H1 (cell line): ENCODE measurements around the gene TRPV2. TPM values are rescaled to one million over a fixed set of nuclear protein-coding genes. Genes with fewer than 3 reads are reported as not detected.
A peak's percentile ranks its signal among the peaks of the same experiment; 100 is the strongest.

Experiments used
- CTCF ChIA-PET: fragments of 300-600 bp; sonication (Branson Sonifier 250); formaldehyde crosslinking; loops from one replicate; lab custom pipeline; 2021; ENCODE audit not compliant: partially characterized antibody; lab: Charles Lee
- POLR2A ChIA-PET: fragments of 300-600 bp; sonication (Branson Sonifier 250); formaldehyde crosslinking; loops from one replicate; lab custom pipeline; 2021; ENCODE audit warnings: inconsistent platforms; ENCODE audit not compliant: partially characterized antibody; lab: Charles Lee
- DNase-seq, 2 experiments: peaks; one replicate each; pipeline versions ENCODE4 v3.0.0 to v3.0.0-alpha.2; 2010 to 2022; ENCODE audit warnings: low spot score in 2 of 2, low read depth in 1 of 2, mixed read lengths in 1 of 2
- FAIRE-seq: peaks from 2 replicates; lab custom pipeline; 2011; peaks lifted over from hg19 to GRCh38; lab: Jason Lieb, UNC
- H2AFZ ChIP-seq: 2 replicates; pipeline ENCODE4 v1.8.1; 2012; ENCODE audit warnings: low read length, inconsistent platforms
- H2AK5ac ChIP-seq: 2 replicates; pipeline ENCODE4 v1.6.1; 2013; ENCODE audit warnings: low read depth, low read length
- H2BK120ac ChIP-seq: replicated peaks from 2 replicates; pipeline ENCODE3; 2013; ENCODE audit warnings: low read depth, low read length, inconsistent platforms
- H2BK12ac ChIP-seq: 2 replicates; pipeline ENCODE4 v1.6.1; 2013; ENCODE audit warnings: low read depth, low read length
- H2BK15ac ChIP-seq: 2 replicates; pipeline ENCODE4 v1.6.1; 2013; ENCODE audit warnings: low read length
- H2BK20ac ChIP-seq: 2 replicates; pipeline ENCODE4 v1.6.1; 2013; ENCODE audit warnings: low read length
- H2BK5ac ChIP-seq: 2 replicates; pipeline ENCODE4 v1.6.1; 2013; ENCODE audit warnings: low read depth, low read length
- H3K14ac ChIP-seq: 2 replicates; pipeline ENCODE4 v1.6.1; 2013; ENCODE audit warnings: inconsistent platforms; ENCODE audit not compliant: insufficient read length
- H3K18ac ChIP-seq: 2 replicates; pipeline ENCODE4 v1.6.1; 2013; ENCODE audit warnings: low read length; ENCODE audit errors: extremely low read depth
- H3K23ac ChIP-seq: 2 replicates; pipeline ENCODE4 v1.6.1; 2013; ENCODE audit warnings: inconsistent platforms; ENCODE audit not compliant: insufficient read length
- H3K23me2 ChIP-seq: 2 replicates; pipeline ENCODE4 v1.6.1; 2013; ENCODE audit warnings: low read depth, low read length
- H3K27ac ChIP-seq: 2 replicates; pipeline ENCODE4 v1.6.1; 2011; ENCODE audit warnings: low read depth, low read length, inconsistent platforms
- H3K27me3 ChIP-seq, 4 experiments: replicated peaks in 1 of 4; 1 replicate in 1 of 4; 2 replicates in 3 of 4; pipeline versions ENCODE4 v1.6.1 to v1.8.1; 2011 to 2013; ENCODE audit warnings: low read length in 3 of 4, mild to moderate bottlenecking in 3 of 4, inconsistent platforms in 2 of 4, mixed read lengths in 2 of 4, moderate library complexity in 1 of 4; ENCODE audit not compliant: control insufficient read depth in 3 of 4, insufficient read depth in 3 of 4; ENCODE audit errors: extremely low read depth in 1 of 4
- H3K36me3 ChIP-seq, 4 experiments: 2 replicates each; pipeline versions ENCODE4 v1.6.1 to v1.8.1; 2011 to 2013; ENCODE audit warnings: mild to moderate bottlenecking in 4 of 4, low read length in 3 of 4, moderate library complexity in 2 of 4, control low read depth in 1 of 4, inconsistent platforms in 1 of 4; ENCODE audit not compliant: insufficient read depth in 4 of 4, control insufficient read depth in 2 of 4
- H3K4ac ChIP-seq: replicated peaks from 2 replicates; pipeline ENCODE3; 2013; ENCODE audit warnings: low read length, low read depth, mixed read lengths, inconsistent platforms; ENCODE audit not compliant: insufficient read length
- H3K4me1 ChIP-seq, 4 experiments: replicated peaks in 1 of 4; 1 replicate in 1 of 4; 2 replicates in 3 of 4; pipeline versions ENCODE4 v1.6.1 to v1.8.1; 2011 to 2013; ENCODE audit warnings: low read length in 3 of 4, inconsistent platforms in 2 of 4, mixed read lengths in 1 of 4; ENCODE audit not compliant: insufficient read depth in 4 of 4, control insufficient read depth in 3 of 4
- H3K4me2 ChIP-seq, 2 experiments: 2 replicates each; pipeline versions ENCODE4 v1.6.1 to v1.8.1; 2011 to 2013; ENCODE audit warnings: low read depth in 2 of 2, low read length in 2 of 2, control low read depth in 1 of 2, inconsistent platforms in 1 of 2, mild to moderate bottlenecking in 1 of 2; ENCODE audit not compliant: insufficient read depth in 1 of 2
- H3K4me3 ChIP-seq, 4 experiments: fragments of 200-600, 300-600 bp in 1 of 4; sonication (generic), shearing (Covaris generic), sonication (Bioruptor Twin) in 1 of 4; 2 replicates each; pipeline versions ENCODE4 v1.5.1 to v1.8.1; 2011 to 2016; ENCODE audit warnings: low read length in 4 of 4, low read depth in 3 of 4, control low read depth in 2 of 4, inconsistent platforms in 2 of 4, mild to moderate bottlenecking in 2 of 4, mixed read lengths in 1 of 4, moderate library complexity in 1 of 4; ENCODE audit not compliant: insufficient read depth in 2 of 4; ENCODE audit errors: extremely low read depth in 1 of 4
- H3K56ac ChIP-seq: replicated peaks from 2 replicates; pipeline ENCODE3; 2013; ENCODE audit warnings: low read depth, mild to moderate bottlenecking, mixed read lengths, low read length, inconsistent platforms; ENCODE audit not compliant: insufficient read length
- H3K79me1 ChIP-seq: 2 replicates; pipeline ENCODE4 v1.6.1; 2013; ENCODE audit warnings: low read depth, low read length, control low read depth
- H3K79me2 ChIP-seq, 2 experiments: 2 replicates each; pipeline versions ENCODE4 v1.6.1 to v1.8.1; 2012 to 2013; ENCODE audit warnings: low read length in 2 of 2, mild to moderate bottlenecking in 2 of 2, inconsistent platforms in 1 of 2; ENCODE audit not compliant: insufficient read depth in 2 of 2, control insufficient read depth in 1 of 2
- H3K9ac ChIP-seq, 4 experiments: replicated peaks in 1 of 4; 1 replicate in 1 of 4; 2 replicates in 3 of 4; pipeline versions ENCODE4 v1.6.1 to v1.8.1; 2011 to 2013; ENCODE audit warnings: low read depth in 3 of 4, low read length in 3 of 4, control low read depth in 2 of 4, mild to moderate bottlenecking in 2 of 4, moderate library complexity in 2 of 4, inconsistent platforms in 1 of 4; ENCODE audit errors: extremely low read depth in 1 of 4
- H3K9me3 ChIP-seq, 2 experiments: 2 replicates each; pipeline versions ENCODE4 v1.6.1 to v1.8.1; 2012 to 2013; ENCODE audit warnings: mild to moderate bottlenecking in 2 of 2, moderate library complexity in 2 of 2, control low read depth in 1 of 2, inconsistent platforms in 1 of 2, low read depth in 1 of 2, low read length in 1 of 2, mixed read lengths in 1 of 2; ENCODE audit not compliant: insufficient read depth in 2 of 2
- H4K20me1 ChIP-seq, 2 experiments: replicated peaks in 1 of 2; 2 replicates each; pipeline versions ENCODE3 to v1.8.1; 2011 to 2013; ENCODE audit warnings: inconsistent platforms in 2 of 2, low read length in 2 of 2, mild to moderate bottlenecking in 1 of 2; ENCODE audit not compliant: insufficient read depth in 2 of 2, control insufficient read depth in 1 of 2
- H4K5ac ChIP-seq: 2 replicates; pipeline ENCODE4 v1.6.1; 2013; ENCODE audit warnings: low read length, low read depth, mixed read lengths, inconsistent platforms; ENCODE audit not compliant: insufficient read length
- H4K8ac ChIP-seq: 2 replicates; pipeline ENCODE4 v1.8.0; 2013; ENCODE audit warnings: mild to moderate bottlenecking, moderate library complexity, low read length, inconsistent platforms; ENCODE audit not compliant: insufficient read depth; ENCODE audit errors: extremely low read depth
- H4K91ac ChIP-seq: replicated peaks from 2 replicates; pipeline ENCODE3; 2013; ENCODE audit warnings: low read length, mixed read lengths, inconsistent platforms; ENCODE audit not compliant: insufficient read length
- CTBP2 ChIP-seq: IDR thresholded peaks from 2 replicates; pipeline ENCODE4 v1.7.0; 2011; ENCODE audit warnings: borderline replicate concordance, mild to moderate bottlenecking, moderate library complexity, mixed read lengths, low read length; ENCODE audit not compliant: insufficient read depth, insufficient read length
- EZH2 ChIP-seq: fragments of 200-600 bp; sonication (generic); IDR thresholded peaks from 2 replicates; pipeline ENCODE4 v1.7.1; 2012; ENCODE audit warnings: low read depth, mild to moderate bottlenecking, moderate library complexity, low read length, inconsistent platforms; ENCODE audit not compliant: severe bottlenecking
- KDM1A ChIP-seq: fragments of 200-600, 300-600 bp; sonication (generic); IDR thresholded peaks from 2 replicates; pipeline ENCODE4 v1.7.1; 2016; ENCODE audit warnings: mild to moderate bottlenecking, low read length, borderline replicate concordance
- KDM4A ChIP-seq: IDR thresholded peaks from one replicate; pipeline ENCODE4 v1.7.1; 2012; ENCODE audit warnings: low read depth, mild to moderate bottlenecking, moderate library complexity, low read length, inconsistent platforms; ENCODE audit not compliant: severe bottlenecking
- NRF1 ChIP-seq: IDR thresholded peaks from 2 replicates; pipeline ENCODE4 v1.6.1; 2011; ENCODE audit warnings: mild to moderate bottlenecking, low read depth, low read length, improper control_type of control experiment
- SAP30 ChIP-seq: fragments of 300-600 bp; sonication (generic); IDR thresholded peaks from 2 replicates; pipeline ENCODE4 v1.7.1; 2012; ENCODE audit warnings: low read length, moderate library complexity, mild to moderate bottlenecking, inconsistent platforms; ENCODE audit not compliant: insufficient read depth, insufficient replicate concordance
- SIN3A ChIP-seq, 2 experiments: IDR thresholded peaks in 1 of 2; conservative IDR thresholded peaks in 1 of 2; 2 replicates each; pipeline ENCODE4 v1.6.1; 2011 to 2012; ENCODE audit warnings: low read length in 2 of 2, improper control_type of control experiment in 1 of 2, low read depth in 1 of 2, mild to moderate bottlenecking in 1 of 2
- SRF ChIP-seq: IDR thresholded peaks from 2 replicates; pipeline ENCODE4 v1.6.1; 2011; ENCODE audit warnings: mild to moderate bottlenecking, low read depth, low read length, moderate library complexity
- SUZ12 ChIP-seq: fragments of 200-600 bp; sonication (generic); IDR thresholded peaks from 2 replicates; pipeline ENCODE4 v1.6.1; 2012; ENCODE audit warnings: mild to moderate bottlenecking, inconsistent platforms, low read length, moderate library complexity, mixed read lengths
- ZNF274 ChIP-seq: IDR thresholded peaks from 2 replicates; pipeline ENCODE4 v1.7.0; 2012; ENCODE audit warnings: low read length, borderline replicate concordance; ENCODE audit errors: extremely low read depth
- WGBS, 2 experiments: shearing (Covaris generic) in 1 of 2; methylation state at CpG; one replicate each; pipeline versions ENCODE4 v1.1.6 to v1.1.7; 2013 to 2015; ENCODE audit warnings: low lambda C conversion rate in 2 of 2, mixed read lengths in 2 of 2, inconsistent platforms in 1 of 2, low coverage in 1 of 2, missing lambda C conversion rate in 1 of 2; ENCODE audit not compliant: insufficient replicate concordance in 2 of 2, insufficient coverage in 1 of 2, insufficient read length in 1 of 2; ENCODE audit errors: extremely low coverage in 1 of 2, missing lambda C conversion rate in 1 of 2; 5-methylcytosine and 5-hydroxymethylcytosine counted together
- polyA plus RNA-seq, 7 experiments: library from polyadenylated mRNA; depleted of rRNA in 3 of 7; stranded (reverse) in 5 of 7; unstranded in 2 of 7; fragments of >200 nt in 5 of 7; fragments of 200-250 nt in 2 of 7; gene quantifications; 1 replicate in 5 of 7; 2 replicates in 1 of 7; 4 replicates in 1 of 7; pipeline versions ENCODE4 v1.2.1 to v1.2.3, GENCODE V29; 2011 to 2013; ENCODE audit warnings: missing spikeins in 2 of 7, mixed read lengths in 2 of 7
- total RNA-seq: library from RNA; stranded (reverse); fragmentation: NEBNext Ultra II Directional; extraction: Animal tissue kit (Norgen Biotek cat#: 25700); gene quantifications from 2 replicates; pipeline ENCODE4 v1.2.1, GENCODE V29; 2021
- TF ChIP-seq, protein P1 (sequence below): IDR thresholded peaks from 2 replicates; pipeline ENCODE4 v1.6.1; 2012; ENCODE audit warnings: inconsistent platforms

The TRPV2 gene
- total and polyA plus RNA-seq, 2 of the 8 experiments (the other 6 are each of a cell fraction or from before 2014, with no cell fraction given) = 1.7 to 2.1 TPM

- Histone ChIP-seq H4K5ac (peak overlapping the region; percentile 8), H2BK20ac (no peak overlapping the region), H4K91ac (no peak overlapping the region), H3K14ac (no peak overlapping the region), H3K9me3 (no peaks in the 10 kb centered on the region), H3K56ac (peak overlapping the region; percentile 55), H3K23ac (no peak overlapping the region), H4K20me1 (peaks cover 0 to 22% of the 10 kb centered on the region in 2 experiments), H2BK120ac (no peak overlapping the region), H3K4me2 (peak overlapping the region; percentile 92 to 93), H3K27me3 (no peaks in the 10 kb centered on the region), H2AK5ac (no peak overlapping the region; the same call in 1 of the 2 replicates), H3K4me3 (peak overlapping the region; percentile 93 to 98 (median 96)), H3K4ac (peak overlapping the region; percentile 22), H3K4me1 (peaks cover 2 to 21% (median 11%) of the 10 kb centered on the region in 4 experiments), H2BK5ac (peak overlapping the region; percentile 16; the same call in 1 of the 2 replicates), H3K23me2 (peaks cover 14% of the 10 kb centered on the region), H2BK12ac (no peak overlapping the region), H2AFZ (no peak overlapping the region), H3K18ac (peak overlapping the region; percentile 96), H3K79me2 (peaks cover 3 to 17% of the 10 kb centered on the region in 2 experiments; a peak in 2 of 4 replicates), H3K36me3 (peaks cover 18 to 55% (median 38%) of the 10 kb centered on the region in 4 experiments), H3K79me1 (peaks cover 4% of the 10 kb centered on the region; the same call in 1 of the 2 replicates), H4K8ac (no peak overlapping the region), H3K27ac (peak overlapping the region; percentile 80), H2BK15ac (no peak overlapping the region), H3K9ac (peak overlapping the region; percentile 88 to 99 (median 89))
- ChIA-PET POLR2A (interaction anchor here (1.2 to 9.3 kb wide), 15 partner anchors 12 to 127 kb away, joined by 3 to 204 read pairs (median 14); partner anchors contain the start of genes CENPV, LRRC75A, TRPV2 and UBB), CTCF (interaction anchor here (0.6 to 36.9 kb wide), 5 partner anchors 12 to 1564 kb away, joined by 3 to 941 read pairs (median 4); no protein-coding TSS in a partner anchor)
- WGBS, 2 experiments = 32% methylated on average over 10 of the region's 10 CpGs; no CpG with 5 or more reads in 1 of the 2 experiments
- no peak for DNase-seq
- FAIRE-seq = no peak
- TF ChIP-seq CTBP2 (no peak), NRF1 (peak; percentile 12; the same call in 1 of the 2 replicates), SAP30 (no peak), KDM1A (no peak), KDM4A (no peak), SIN3A (conservative IDR thresholded peaks at IDR 0.05 in 1 of 2, IDR thresholded peaks at IDR 0.05 in 1 of 2; ENCODE audit: low read depth in 1 of 2, low read length in 2 of 2) (0 out of 4 replicates have a peak, but pooled peaks of 1 of the 2 experiments have one; percentile 26), SUZ12 (no peak), ZNF274 (no peak), EZH2 (no peak), SRF (no peak)
- TF ChIP-seq, protein P1, sequence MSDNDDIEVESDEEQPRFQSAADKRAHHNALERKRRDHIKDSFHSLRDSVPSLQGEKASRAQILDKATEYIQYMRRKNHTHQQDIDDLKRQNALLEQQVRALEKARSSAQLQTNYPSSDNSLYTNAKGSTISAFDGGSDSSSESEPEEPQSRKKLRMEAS = no peak
These were observed 24.5 kb downstream of the TRPV2 start for GRCh38 chr17:16439811-16440351.
